A549 (cell line): ENCODE data around the gene SHLD1.

Source experiments
- BHLHE40 ChIP-seq: IDR thresholded peaks from 2 replicates; pipeline ENCODE4 v1.6.1; 2012; ENCODE audit warnings: low read depth, low read length, inconsistent platforms
- JUN ChIP-seq, 2 experiments: fragments of >200 bp; sonication (Bioruptor Twin); formaldehyde crosslinking; IDR thresholded peaks; 2 replicates in 1 of 2; 3 replicates in 1 of 2; pipeline ENCODE4 v1.6.1; 2016 to 2017
- KDM5A ChIP-seq: fragments of 200-600 bp; sonication (generic); IDR thresholded peaks from 2 replicates; pipeline ENCODE4 v1.6.1; 2016; ENCODE audit warnings: antibody characterized with exemption, mild to moderate bottlenecking
- POLR2A ChIP-seq: IDR thresholded peaks from 2 replicates; pipeline ENCODE4 v1.6.1; 2012; ENCODE audit warnings: mild to moderate bottlenecking, low read length
- RNF2 ChIP-seq: fragments of 200-600 bp; sonication (generic); IDR thresholded peaks from 2 replicates; pipeline ENCODE4 v1.6.1; 2016; ENCODE audit warnings: low read depth, mild to moderate bottlenecking, antibody characterized with exemption, moderate library complexity, borderline replicate concordance
- SMC3 ChIP-seq: fragments of >200 bp; sonication (Bioruptor Twin); formaldehyde crosslinking; IDR thresholded peaks from 3 replicates; pipeline ENCODE4 v1.6.1; 2018; ENCODE audit warnings: inconsistent platforms
- ZNF302 ChIP-seq: fragments of 250-450 bp; sonication (Bioruptor Pico); IDR thresholded peaks from 2 replicates; pipeline ENCODE4 v1.9.0; 2021; ENCODE audit warnings: inconsistent platforms, mild to moderate bottlenecking, moderate library complexity
- TF ChIP-seq, protein P1 (sequence below): fragments of 200-600 bp; sonication (generic); IDR thresholded peaks from 2 replicates; pipeline ENCODE4 v1.6.1; 2016; ENCODE audit warnings: antibody characterized with exemption, mild to moderate bottlenecking, moderate library complexity
- TF ChIP-seq, protein P2 (sequence below): IDR thresholded peaks from 2 replicates; pipeline ENCODE4 v1.6.1; 2012
- TF ChIP-seq, protein P3 (sequence below): fragments of >200 bp; sonication (Bioruptor Twin); formaldehyde crosslinking; IDR thresholded peaks from 3 replicates; pipeline ENCODE4 v1.5.1; 2016
- TF ChIP-seq, protein P4 (sequence below): fragments of >200 bp; sonication (Bioruptor Twin); formaldehyde crosslinking; IDR thresholded peaks from 3 replicates; pipeline ENCODE4 v1.6.1; 2016

DNA sequence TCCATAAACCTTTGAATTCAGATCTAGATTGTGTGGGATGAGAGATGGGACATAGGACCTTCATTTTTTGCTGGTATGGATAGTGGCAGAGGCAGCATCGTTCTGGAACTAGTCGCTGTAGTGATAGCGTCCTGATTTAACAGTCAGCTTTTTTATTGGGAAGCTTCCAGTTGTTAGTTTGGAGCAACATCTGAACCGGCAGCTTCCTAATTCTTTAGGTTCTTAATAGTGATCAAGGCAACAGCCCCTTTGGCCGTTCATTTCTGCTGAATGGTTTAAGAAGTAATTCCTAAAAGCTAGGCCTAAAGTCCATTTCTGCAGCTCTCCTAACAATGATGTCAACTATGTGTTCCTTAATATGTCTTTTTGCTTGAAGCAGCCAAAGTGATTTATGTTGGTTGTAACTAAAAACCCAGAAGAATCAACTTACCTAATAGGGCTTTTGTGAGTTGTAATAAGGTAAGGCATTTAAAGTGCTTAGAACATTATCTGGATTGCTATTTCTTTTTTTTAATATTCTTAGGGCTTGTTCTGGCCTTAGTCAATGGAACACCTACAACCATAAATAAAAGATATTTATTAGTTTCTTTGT lies 90.3 kb downstream of the SHLD1 start:
- TF ChIP-seq KDM5A (no peak), SMC3 (no peak), ZNF302 (CRISPR knock-in tag) (no peak), POLR2A (no peak), JUN (IDR thresholded peaks at IDR 0.05) (no peak), BHLHE40 (no peak), RNF2 (no peak)
- TF ChIP-seq, protein P1, sequence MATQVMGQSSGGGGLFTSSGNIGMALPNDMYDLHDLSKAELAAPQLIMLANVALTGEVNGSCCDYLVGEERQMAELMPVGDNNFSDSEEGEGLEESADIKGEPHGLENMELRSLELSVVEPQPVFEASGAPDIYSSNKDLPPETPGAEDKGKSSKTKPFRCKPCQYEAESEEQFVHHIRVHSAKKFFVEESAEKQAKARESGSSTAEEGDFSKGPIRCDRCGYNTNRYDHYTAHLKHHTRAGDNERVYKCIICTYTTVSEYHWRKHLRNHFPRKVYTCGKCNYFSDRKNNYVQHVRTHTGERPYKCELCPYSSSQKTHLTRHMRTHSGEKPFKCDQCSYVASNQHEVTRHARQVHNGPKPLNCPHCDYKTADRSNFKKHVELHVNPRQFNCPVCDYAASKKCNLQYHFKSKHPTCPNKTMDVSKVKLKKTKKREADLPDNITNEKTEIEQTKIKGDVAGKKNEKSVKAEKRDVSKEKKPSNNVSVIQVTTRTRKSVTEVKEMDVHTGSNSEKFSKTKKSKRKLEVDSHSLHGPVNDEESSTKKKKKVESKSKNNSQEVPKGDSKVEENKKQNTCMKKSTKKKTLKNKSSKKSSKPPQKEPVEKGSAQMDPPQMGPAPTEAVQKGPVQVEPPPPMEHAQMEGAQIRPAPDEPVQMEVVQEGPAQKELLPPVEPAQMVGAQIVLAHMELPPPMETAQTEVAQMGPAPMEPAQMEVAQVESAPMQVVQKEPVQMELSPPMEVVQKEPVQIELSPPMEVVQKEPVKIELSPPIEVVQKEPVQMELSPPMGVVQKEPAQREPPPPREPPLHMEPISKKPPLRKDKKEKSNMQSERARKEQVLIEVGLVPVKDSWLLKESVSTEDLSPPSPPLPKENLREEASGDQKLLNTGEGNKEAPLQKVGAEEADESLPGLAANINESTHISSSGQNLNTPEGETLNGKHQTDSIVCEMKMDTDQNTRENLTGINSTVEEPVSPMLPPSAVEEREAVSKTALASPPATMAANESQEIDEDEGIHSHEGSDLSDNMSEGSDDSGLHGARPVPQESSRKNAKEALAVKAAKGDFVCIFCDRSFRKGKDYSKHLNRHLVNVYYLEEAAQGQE = no peak
- TF ChIP-seq, protein P2, sequence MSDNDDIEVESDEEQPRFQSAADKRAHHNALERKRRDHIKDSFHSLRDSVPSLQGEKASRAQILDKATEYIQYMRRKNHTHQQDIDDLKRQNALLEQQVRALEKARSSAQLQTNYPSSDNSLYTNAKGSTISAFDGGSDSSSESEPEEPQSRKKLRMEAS = no peak
- TF ChIP-seq, protein P3, sequence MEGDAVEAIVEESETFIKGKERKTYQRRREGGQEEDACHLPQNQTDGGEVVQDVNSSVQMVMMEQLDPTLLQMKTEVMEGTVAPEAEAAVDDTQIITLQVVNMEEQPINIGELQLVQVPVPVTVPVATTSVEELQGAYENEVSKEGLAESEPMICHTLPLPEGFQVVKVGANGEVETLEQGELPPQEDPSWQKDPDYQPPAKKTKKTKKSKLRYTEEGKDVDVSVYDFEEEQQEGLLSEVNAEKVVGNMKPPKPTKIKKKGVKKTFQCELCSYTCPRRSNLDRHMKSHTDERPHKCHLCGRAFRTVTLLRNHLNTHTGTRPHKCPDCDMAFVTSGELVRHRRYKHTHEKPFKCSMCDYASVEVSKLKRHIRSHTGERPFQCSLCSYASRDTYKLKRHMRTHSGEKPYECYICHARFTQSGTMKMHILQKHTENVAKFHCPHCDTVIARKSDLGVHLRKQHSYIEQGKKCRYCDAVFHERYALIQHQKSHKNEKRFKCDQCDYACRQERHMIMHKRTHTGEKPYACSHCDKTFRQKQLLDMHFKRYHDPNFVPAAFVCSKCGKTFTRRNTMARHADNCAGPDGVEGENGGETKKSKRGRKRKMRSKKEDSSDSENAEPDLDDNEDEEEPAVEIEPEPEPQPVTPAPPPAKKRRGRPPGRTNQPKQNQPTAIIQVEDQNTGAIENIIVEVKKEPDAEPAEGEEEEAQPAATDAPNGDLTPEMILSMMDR = no peak
- TF ChIP-seq, protein P4, sequence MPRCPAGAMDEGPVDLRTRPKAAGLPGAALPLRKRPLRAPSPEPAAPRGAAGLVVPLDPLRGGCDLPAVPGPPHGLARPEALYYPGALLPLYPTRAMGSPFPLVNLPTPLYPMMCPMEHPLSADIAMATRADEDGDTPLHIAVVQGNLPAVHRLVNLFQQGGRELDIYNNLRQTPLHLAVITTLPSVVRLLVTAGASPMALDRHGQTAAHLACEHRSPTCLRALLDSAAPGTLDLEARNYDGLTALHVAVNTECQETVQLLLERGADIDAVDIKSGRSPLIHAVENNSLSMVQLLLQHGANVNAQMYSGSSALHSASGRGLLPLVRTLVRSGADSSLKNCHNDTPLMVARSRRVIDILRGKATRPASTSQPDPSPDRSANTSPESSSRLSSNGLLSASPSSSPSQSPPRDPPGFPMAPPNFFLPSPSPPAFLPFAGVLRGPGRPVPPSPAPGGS = no peak
